Measurements from ENCODE around the gene TENM3.

DNA sequence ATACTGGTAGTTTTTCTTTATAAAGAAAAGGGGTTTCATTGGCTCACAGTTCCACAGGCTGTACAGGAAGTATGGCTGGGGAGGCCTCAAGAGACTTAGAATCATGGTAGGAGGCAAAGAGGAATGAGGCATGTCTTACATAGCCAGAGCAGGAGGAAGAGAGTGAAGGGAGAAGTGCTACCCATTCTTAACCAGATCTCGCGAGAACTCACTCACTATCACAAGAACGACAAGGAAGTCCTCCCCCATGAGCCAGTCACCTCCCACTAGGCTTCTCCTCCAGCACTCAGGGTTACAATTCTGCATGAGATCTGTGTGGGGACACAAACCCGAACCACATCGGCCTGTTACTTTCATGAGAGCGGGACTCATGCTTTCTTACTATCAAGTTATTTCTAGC is 240.5 kb downstream of the TENM3 start:
- TF ChIP-seq, protein P1, sequence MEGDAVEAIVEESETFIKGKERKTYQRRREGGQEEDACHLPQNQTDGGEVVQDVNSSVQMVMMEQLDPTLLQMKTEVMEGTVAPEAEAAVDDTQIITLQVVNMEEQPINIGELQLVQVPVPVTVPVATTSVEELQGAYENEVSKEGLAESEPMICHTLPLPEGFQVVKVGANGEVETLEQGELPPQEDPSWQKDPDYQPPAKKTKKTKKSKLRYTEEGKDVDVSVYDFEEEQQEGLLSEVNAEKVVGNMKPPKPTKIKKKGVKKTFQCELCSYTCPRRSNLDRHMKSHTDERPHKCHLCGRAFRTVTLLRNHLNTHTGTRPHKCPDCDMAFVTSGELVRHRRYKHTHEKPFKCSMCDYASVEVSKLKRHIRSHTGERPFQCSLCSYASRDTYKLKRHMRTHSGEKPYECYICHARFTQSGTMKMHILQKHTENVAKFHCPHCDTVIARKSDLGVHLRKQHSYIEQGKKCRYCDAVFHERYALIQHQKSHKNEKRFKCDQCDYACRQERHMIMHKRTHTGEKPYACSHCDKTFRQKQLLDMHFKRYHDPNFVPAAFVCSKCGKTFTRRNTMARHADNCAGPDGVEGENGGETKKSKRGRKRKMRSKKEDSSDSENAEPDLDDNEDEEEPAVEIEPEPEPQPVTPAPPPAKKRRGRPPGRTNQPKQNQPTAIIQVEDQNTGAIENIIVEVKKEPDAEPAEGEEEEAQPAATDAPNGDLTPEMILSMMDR (IDR thresholded peaks at IDR 0.05) = no peak
- TF ChIP-seq ZFX (IDR thresholded peaks at IDR 0.05; ENCODE audit: borderline replicate concordance) = no peak
